GM19043 (cell line): Measurements from ENCODE around the gene MRAS.
"Not testable (repeated sequence)": the region's sequence is repeated elsewhere in the genome, so short reads cannot be mapped to it uniquely, and the experiment has no call there.

Experiments
- ATAC-seq: cut with Tn5 transposase; IDR thresholded peaks from one replicate; pipeline ENCODE4 v1.9.1; 2021; ENCODE audit warnings: low read depth; ENCODE audit not compliant: unreplicated experiment

MRAS gene

GRCh38 chr3:138441256-138441655, 92.9 kb downstream of the MRAS start:
- ATAC-seq: no peak

DNA sequence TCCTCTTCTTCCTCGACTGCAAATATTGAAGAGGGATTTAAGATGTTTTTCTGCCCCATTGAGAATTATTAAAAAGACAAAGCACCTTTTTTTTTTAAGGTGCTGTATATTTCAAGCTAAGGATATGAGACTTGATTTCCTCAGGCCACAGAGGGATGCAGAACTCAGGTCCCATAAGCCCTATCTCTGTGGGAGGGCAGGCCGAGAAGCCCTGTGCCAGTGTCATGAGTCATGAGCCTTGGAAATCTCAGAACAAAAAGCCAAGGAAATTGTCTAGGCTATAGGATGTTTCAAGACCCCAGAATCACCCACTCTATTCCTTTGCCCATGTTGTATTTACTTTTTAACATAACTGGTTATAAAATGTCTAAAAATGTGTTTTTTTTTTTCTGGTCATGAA, 93.4 kb downstream of the MRAS start:
- no peak for ATAC-seq

GRCh38 chr3:138442433-138442832, 94.1 kb downstream of the MRAS start:
- no peak for ATAC-seq

GRCh38 chr3:138443091-138443490, 94.7 kb downstream of the MRAS start:
- no peak for ATAC-seq

- ATAC-seq: no peak
Observed at GRCh38 chr3:138443521-138444503, 95.4 kb downstream of the MRAS start.

DNA sequence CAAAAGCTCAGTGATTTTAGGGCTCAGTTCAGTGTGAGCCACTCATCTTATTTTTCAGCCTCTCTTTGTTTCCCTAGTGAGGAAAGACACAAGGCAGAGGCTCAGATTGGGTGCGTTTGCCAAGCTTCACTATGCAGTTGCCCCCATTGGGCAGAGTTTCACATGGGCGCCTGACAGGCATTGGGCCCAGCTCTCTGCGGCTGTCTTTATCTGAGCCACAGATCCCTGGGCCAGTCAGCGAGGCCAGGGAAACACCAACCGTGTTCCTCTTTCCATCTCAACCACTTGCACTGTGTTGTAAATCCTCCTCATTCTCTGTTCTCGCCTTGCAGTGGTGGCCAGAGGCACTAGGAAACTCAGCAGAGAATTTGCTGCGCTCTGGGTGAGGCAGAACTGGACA, 96.9 kb downstream of the MRAS start:
- no peak for ATAC-seq

DNA sequence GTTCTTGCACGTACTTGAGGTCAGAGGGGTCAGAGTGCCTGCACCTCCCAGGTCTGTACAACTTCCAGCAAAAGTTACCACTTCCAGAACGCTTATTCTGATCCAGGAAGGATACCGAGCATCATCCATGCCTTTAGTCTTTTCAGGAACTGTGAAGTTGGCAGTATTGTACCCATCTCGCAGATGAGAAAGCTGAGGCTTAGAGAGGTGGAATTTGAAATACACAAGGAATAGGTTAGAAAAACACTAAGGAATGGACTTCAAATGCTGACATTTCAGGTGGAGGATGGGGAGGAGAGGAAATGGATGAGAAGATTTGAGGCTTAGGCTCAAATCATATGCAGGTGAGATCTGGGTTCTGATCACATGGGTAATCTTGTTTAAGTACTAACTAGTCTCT, 97.3 kb downstream of the MRAS start:
- ATAC-seq: no peak

GRCh38 chr3:138448631-138449030, 100.3 kb downstream of the MRAS start:
- no peak for ATAC-seq

- no peak for ATAC-seq
Observed at GRCh38 chr3:138449490-138449889, 101.1 kb downstream of the MRAS start.

DNA sequence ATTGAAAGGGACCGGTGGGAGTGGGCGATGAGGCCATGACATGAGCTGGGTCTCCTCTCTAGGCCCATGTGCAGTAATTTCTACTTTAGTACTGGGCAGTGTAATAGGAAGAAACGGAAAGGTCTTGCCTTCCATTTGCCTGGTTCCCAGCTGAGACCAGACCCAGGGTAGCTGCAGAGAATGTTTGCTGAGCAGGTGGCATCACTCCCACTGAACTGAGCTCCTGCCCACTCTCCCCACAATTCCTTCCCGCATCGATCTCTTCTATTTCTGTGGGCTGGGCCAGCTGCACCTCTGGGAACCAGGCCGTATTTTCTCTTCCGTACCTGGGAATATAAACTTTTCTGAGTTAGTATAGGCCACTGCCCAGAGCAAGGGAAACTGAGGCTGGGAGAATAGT, 101.8 kb downstream of the MRAS start:
- no peak for ATAC-seq

DNA sequence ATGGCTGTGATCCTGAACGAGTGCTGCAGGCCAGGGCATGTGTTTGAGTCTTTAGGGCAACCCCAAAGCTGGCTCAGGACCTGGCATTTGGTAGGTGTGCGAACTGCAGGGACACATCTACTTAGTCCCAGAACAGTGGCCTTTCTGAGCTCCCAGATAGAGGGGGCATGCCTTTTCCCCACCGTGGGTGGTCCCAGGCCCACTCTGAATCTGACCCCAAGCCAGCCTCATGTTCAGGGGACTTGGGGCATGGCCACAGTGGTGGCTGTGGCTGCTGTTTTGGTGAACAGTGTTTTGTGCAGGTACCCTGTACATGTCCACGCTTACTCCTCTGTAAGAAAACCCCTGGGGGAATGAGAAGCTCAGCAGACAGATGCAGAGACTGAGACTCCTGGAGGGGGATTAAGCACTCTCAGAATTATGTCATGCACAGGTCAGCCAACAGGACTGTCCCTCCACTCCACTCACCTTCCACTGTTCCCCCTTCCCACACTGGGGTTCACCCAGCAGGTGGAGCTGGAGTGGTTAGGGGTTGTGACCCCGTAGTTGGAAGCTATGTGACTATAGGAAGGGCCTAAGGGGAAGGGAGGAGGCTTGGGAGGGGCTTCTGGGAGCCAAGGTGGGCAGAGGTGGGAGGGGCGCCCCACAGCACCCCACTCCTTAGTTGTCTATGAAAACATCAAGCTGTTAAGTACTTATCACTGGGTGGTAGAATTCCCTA, 102.5 kb downstream of the MRAS start:
- no peak for ATAC-seq

- ATAC-seq: no peak
Observed at GRCh38 chr3:138451595-138452162, 103.3 kb downstream of the MRAS start.

GRCh38 chr3:138452436-138452835, 104.1 kb downstream of the MRAS start:
- ATAC-seq: no peak

DNA sequence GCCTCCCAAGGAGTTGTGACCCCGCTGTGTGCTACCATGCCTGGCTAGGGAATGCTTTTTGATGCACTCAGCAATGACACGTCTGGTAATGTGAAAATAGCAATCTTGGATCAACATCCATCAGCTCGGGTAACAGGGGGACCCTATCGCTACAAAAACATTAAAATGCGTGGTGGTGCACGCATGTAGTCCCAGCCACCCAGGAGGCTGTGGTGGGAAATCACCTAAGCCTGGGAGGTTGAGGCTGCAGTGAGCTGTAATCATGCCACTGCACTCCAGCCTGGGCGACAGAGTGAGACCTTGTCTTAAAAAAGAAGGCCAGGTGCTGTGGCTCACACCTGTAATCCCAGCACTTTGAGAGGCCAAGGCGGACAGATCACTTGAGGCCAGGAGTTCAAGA, 105.6 kb downstream of the MRAS start:
- not testable (repeated sequence) for ATAC-seq
